GM23248 (cell line): Measurements from ENCODE around the gene NPM1. TPM values are rescaled to one million over a fixed set of nuclear protein-coding genes. Genes with fewer than 3 reads are reported as not detected.
A peak's percentile ranks its signal among the peaks of the same experiment; 100 is the strongest.
"Not testable (repeated sequence)": the region's sequence is repeated elsewhere in the genome, so short reads cannot be mapped to it uniquely, and the experiment has no call there.

Source experiments
- DNase-seq: peaks from one replicate; pipeline ENCODE4 v3.0.0-alpha.2; 2015
- H2AFZ ChIP-seq: fragments of 200-600 bp; sonication (generic); 2 replicates; pipeline ENCODE4 v1.6.1; 2016; ENCODE audit warnings: antibody characterized with exemption
- H3F3A ChIP-seq: fragments of 200-600 bp; sonication (generic); 2 replicates; pipeline ENCODE4 v1.6.1; 2016; ENCODE audit warnings: mild to moderate bottlenecking, antibody characterized with exemption, mixed run types; ENCODE audit not compliant: insufficient read depth
- H3K27ac ChIP-seq: fragments of 200-600 bp; sonication (generic); 2 replicates; pipeline ENCODE4 v1.5.1; 2016; ENCODE audit warnings: mild to moderate bottlenecking
- H3K27me3 ChIP-seq: fragments of 200-600 bp; sonication (generic); replicated peaks from 2 replicates; pipeline ENCODE4 v1.6.1; 2016; ENCODE audit warnings: mild to moderate bottlenecking; ENCODE audit not compliant: insufficient read depth
- H3K36me3 ChIP-seq: fragments of 200-600 bp; sonication (generic); 2 replicates; pipeline ENCODE4 v1.6.1; 2016; ENCODE audit warnings: low read depth, mild to moderate bottlenecking
- H3K4me1 ChIP-seq: fragments of 200-600 bp; sonication (generic); 2 replicates; pipeline ENCODE4 v1.6.1; 2016; ENCODE audit warnings: mild to moderate bottlenecking; ENCODE audit not compliant: insufficient read depth
- H3K4me2 ChIP-seq: fragments of 200-600 bp; sonication (generic); one replicate; pipeline ENCODE4 v1.6.1; 2016; ENCODE audit warnings: mild to moderate bottlenecking; ENCODE audit not compliant: unreplicated experiment
- H3K4me3 ChIP-seq: fragments of 200-600 bp; sonication (generic); 2 replicates; pipeline ENCODE4 v1.5.1; 2016; ENCODE audit warnings: mild to moderate bottlenecking
- H3K79me2 ChIP-seq: fragments of 200-600 bp; sonication (generic); 2 replicates; pipeline ENCODE4 v1.6.1; 2016; ENCODE audit warnings: mild to moderate bottlenecking; ENCODE audit not compliant: insufficient read depth
- H3K9ac ChIP-seq: fragments of 200-600 bp; sonication (generic); 2 replicates; pipeline ENCODE4 v1.6.1; 2016; ENCODE audit warnings: mild to moderate bottlenecking
- H3K9me2 ChIP-seq: fragments of 200-600 bp; sonication (generic); 2 replicates; pipeline ENCODE4 v1.6.1; 2016; ENCODE audit warnings: mixed run types, mild to moderate bottlenecking, moderate library complexity; ENCODE audit not compliant: insufficient read depth
- H3K9me3 ChIP-seq: fragments of 200-600 bp; sonication (generic); one replicate; pipeline ENCODE4 v1.6.1; 2017; ENCODE audit warnings: low read depth
- H4K20me1 ChIP-seq: fragments of 200-600 bp; sonication (generic); 2 replicates; pipeline ENCODE4 v1.6.0; 2016; ENCODE audit not compliant: insufficient read depth
- EZH2 ChIP-seq: fragments of 200-600 bp; sonication (generic); IDR thresholded peaks from 2 replicates; pipeline ENCODE4 v1.6.1; 2018; ENCODE audit warnings: antibody characterized with exemption, mild to moderate bottlenecking; ENCODE audit not compliant: insufficient read depth, poor library complexity, severe bottlenecking
- EZH2phosphoT487 ChIP-seq: fragments of 200-600 bp; sonication (generic); IDR thresholded peaks from 2 replicates; pipeline ENCODE4 v1.6.1; 2018; ENCODE audit warnings: antibody characterized with exemption, moderate library complexity, mild to moderate bottlenecking, low read depth; ENCODE audit not compliant: insufficient read depth
- WGBS, 2 experiments: methylation state at CpG; one replicate each; pipeline ENCODE4 v1.1.6; 2015 to 2017; ENCODE audit warnings: low lambda C conversion rate in 2 of 2, low coverage in 1 of 2; ENCODE audit errors: missing lambda C conversion rate in 2 of 2; 5-methylcytosine and 5-hydroxymethylcytosine counted together
- in situ Hi-C: fragments of 300-500 bp; cut with MboI; formaldehyde crosslinking; loops from 2 replicates; pipeline ENCODE4 v1.15.0; 2020
- polyA plus RNA-seq: library from polyadenylated mRNA; unstranded; fragments of >200 nt; fragmentation: Nextera tagmentation; extraction: Ambion mirVana; gene quantifications from 2 replicates; pipeline ENCODE4 v1.2.1, GENCODE V29; 2016
- total RNA-seq: library from RNA; depleted of rRNA; stranded (reverse); fragments of >200 nt; shearing (Covaris generic); gene quantifications from 2 replicates; pipeline ENCODE4 v1.2.3, GENCODE V29; 2014

The NPM1 gene
- total and polyA plus RNA-seq, 2 experiments from 2014 or later, result 584 to 757 TPM

DNA sequence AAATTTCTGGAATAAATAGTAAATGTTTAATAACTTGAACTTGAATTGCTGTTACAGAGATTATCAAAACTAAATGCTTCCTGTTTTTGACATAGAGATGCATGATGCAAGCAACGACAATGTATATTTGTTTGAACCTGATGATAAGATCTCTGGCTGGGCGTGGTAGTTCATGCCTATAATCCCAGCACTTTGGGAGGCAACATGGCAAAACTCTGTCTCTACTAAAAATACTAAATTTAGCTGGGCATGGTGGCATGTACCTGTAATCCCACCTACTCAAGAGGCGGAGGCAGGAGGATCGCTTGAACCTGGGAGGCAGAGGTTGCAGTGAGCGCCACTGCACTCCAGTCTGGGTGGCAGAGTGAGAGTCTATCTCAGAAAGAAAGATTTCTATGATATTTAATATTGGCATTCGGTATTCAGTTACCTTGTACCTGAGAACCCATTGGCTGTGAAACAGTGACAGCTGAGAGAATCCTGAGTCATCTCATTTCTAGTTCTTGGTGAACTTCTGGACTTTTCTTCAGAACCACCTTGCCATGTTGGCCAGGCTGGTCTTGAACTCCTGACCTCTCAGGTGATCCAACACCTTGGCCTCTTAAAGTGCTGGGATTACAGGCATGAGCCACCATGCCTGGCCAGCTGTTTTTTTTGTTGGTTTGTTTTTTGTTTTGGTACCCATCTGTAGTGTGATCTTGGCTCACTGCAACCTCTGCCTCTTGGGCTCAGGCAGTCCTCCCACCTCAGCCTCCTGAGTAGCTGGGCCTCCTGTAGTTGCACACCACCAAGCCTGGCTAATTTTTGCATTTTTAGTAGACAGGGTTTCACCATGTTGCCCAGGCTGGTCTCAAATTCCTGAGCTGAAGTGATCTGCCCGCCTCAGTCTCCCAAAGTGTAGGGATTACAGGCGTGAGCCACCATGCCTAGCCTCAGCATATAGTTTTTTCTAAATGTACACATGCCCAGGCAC, 21.8 kb downstream of the NPM1 start:
- in situ Hi-C loops, result loop anchor here (10.0 to 25.0 kb wide), 3 partner anchors 428 to 628 kb away; no protein-coding TSS in a partner anchor
- WGBS, 2 experiments, result 90 to 91% methylated on average over 8 of the region's 8 CpGs

DNA sequence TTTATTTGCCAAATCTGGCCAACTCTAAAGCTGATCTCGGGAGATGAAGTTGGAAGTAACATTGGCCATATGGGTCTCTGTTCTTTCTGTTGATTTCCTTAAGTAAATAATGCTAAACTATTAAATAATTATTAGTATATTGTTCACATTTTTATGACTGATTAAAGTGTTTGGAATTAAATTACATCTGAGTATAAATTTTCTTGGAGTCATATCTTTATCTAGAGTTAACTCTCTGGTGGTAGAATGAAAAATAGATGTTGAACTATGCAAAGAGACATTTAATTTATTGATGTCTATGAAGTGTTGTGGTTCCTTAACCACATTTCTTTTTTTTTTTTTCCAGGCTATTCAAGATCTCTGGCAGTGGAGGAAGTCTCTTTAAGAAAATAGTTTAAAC, 22.5 kb downstream of the NPM1 start:
- Histone ChIP-seq H3K4me1 (peaks cover 31% of the 10 kb centered on the region), H3K9ac (peak overlapping the region; percentile 14; the same call in 1 of the 2 replicates), H3K9me3 (no peaks in the 10 kb centered on the region), H3K79me2 (peaks cover 77% of the 10 kb centered on the region), H3K4me2 (peak overlapping the region; percentile 51), H2AFZ (no peak overlapping the region), H3F3A (peaks cover 96% of the 10 kb centered on the region), H3K36me3 (peaks cover 85% of the 10 kb centered on the region), H3K27me3 (no peaks in the 10 kb centered on the region), H3K27ac (no peak overlapping the region), H4K20me1 (peaks cover 57% of the 10 kb centered on the region; the same call in 1 of the 2 replicates), H3K9me2 (no peaks in the 10 kb centered on the region), H3K4me3 (no peak overlapping the region)
- 0 to 3% methylated on average over 1 of the region's 1 CpG for WGBS, 2 experiments
- no peak for DNase-seq
- in situ Hi-C loops, result loop anchor here (10.0 to 25.0 kb wide), 3 partner anchors 427 to 627 kb away; no protein-coding TSS in a partner anchor
- TF ChIP-seq EZH2 (no peak), EZH2phosphoT487 (no peak)

More for the DNA sequence above, 21.8 kb downstream of the NPM1 start:
- Histone ChIP-seq H3K79me2 (peaks cover 83% of the 10 kb centered on the region), H3K4me3 (no peak overlapping the region), H2AFZ (no peak overlapping the region), H3K9me3 (no peaks in the 10 kb centered on the region), H3F3A (peaks cover 93% of the 10 kb centered on the region), H3K36me3 (peaks cover 88% of the 10 kb centered on the region), H3K4me1 (peaks cover 31% of the 10 kb centered on the region), H3K4me2 (peak overlapping the region; percentile 51), H3K9me2 (no peaks in the 10 kb centered on the region), H3K9ac (no peak overlapping the region), H3K27me3 (no peaks in the 10 kb centered on the region), H3K27ac (no peak overlapping the region), H4K20me1 (peaks cover 61% of the 10 kb centered on the region; the same call in 1 of the 2 replicates)
- no peak for DNase-seq
- no peak for TF ChIP-seq EZH2
- no peak for TF ChIP-seq EZH2phosphoT487

- Histone ChIP-seq H3K27ac (no peak overlapping the region), H3K79me2 (peaks cover 57% of the 10 kb centered on the region), H3K4me3 (no peak overlapping the region), H3K4me1 (peaks cover 18% of the 10 kb centered on the region), H3K27me3 (no peaks in the 10 kb centered on the region), H4K20me1 (peaks cover 38% of the 10 kb centered on the region; the same call in 1 of the 2 replicates), H3K4me2 (no peak overlapping the region), H3F3A (peaks cover 96% of the 10 kb centered on the region), H3K36me3 (peaks cover 65% of the 10 kb centered on the region), H3K9me3 (no peaks in the 10 kb centered on the region), H3K9me2 (no peaks in the 10 kb centered on the region), H2AFZ (no peak overlapping the region), H3K9ac (no peak overlapping the region)
- in situ Hi-C loops, result loop anchor here (10.0 to 25.0 kb wide), 3 partner anchors 425 to 625 kb away; no protein-coding TSS in a partner anchor
- DNase-seq, result no peak
- TF ChIP-seq EZH2, result no peak
- TF ChIP-seq EZH2phosphoT487, result no peak
- 91 to 95% methylated on average over 5 of the region's 5 CpGs for WGBS, 2 experiments
Observed at GRCh38 chr5:171412186-171412585, 24.5 kb downstream of the NPM1 start.

DNA sequence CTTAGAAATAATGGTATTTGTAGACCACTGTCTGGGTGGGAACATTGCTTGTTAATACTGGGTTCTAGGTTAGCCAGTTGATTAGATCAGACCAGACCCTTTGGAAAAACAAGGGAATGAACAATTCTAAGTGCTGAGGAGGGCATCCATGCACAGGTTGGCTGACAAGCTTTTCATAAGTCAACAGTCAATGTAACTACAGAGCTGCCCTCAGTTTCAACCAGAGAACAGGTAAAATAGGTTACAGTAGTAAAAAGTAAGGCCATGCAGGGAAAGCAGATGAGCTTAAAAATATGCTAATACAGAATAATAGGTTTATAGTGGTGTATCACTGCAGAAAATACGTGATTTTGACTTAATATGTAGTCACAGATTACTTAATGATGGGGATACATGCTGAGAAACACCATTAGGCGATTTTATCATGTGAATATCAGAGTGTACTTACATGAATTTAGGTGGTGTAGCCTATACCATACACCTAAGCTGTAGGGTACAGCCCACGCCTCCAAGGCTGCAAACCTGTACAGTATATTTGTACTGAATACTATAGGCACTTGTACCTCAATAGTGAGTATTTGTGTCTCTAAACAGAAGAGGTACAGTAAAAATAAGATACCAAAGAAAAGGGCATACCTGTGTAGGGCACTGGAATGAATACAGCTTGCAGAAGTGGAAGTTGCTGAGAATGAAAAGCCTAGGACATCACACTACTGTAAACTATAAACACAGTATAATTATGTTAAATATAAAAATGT, 25.7 kb downstream of the NPM1 start:
- Histone ChIP-seq H3K4me3 (no peak overlapping the region), H3K4me2 (no peak overlapping the region), H3K27ac (no peak overlapping the region), H4K20me1 (peaks cover 29% of the 10 kb centered on the region; the same call in 1 of the 2 replicates), H3K9me3 (no peaks in the 10 kb centered on the region), H3K36me3 (peaks cover 53% of the 10 kb centered on the region), H3K4me1 (peaks cover 14% of the 10 kb centered on the region), H3K9me2 (no peaks in the 10 kb centered on the region), H3K79me2 (peaks cover 45% of the 10 kb centered on the region), H3K27me3 (no peaks in the 10 kb centered on the region), H3K9ac (no peak overlapping the region), H3F3A (peaks cover 96% of the 10 kb centered on the region), H2AFZ (no peak overlapping the region)
- in situ Hi-C loops, result loop anchor here (10.0 to 25.0 kb wide), 3 partner anchors 424 to 624 kb away; no protein-coding TSS in a partner anchor
- TF ChIP-seq EZH2phosphoT487, result no peak
- TF ChIP-seq EZH2, result no peak
- WGBS, 2 experiments, result 90 to 92% methylated on average over 3 of the region's 3 CpGs
- no peak for DNase-seq

GRCh38 chr5:171413993-171414392, 26.3 kb downstream of the NPM1 start:
- H3K9me2 ChIP-seq, DNase-seq, H3K9ac ChIP-seq, H3K27me3 ChIP-seq, H3K4me3 ChIP-seq, H2AFZ ChIP-seq, H3K27ac ChIP-seq, H3K4me2 ChIP-seq, H3K9me3 ChIP-seq: not testable (repeated sequence)
- peaks cover 23% of the 10 kb centered on the region; the same call in 1 of the 2 replicates for H4K20me1 ChIP-seq
- peaks cover 19% of the 10 kb centered on the region for H3K4me1 ChIP-seq
- peaks cover 91% of the 10 kb centered on the region for H3F3A ChIP-seq
- WGBS, 2 experiments, result 87 to 88% methylated on average over 5 of the region's 5 CpGs
- in situ Hi-C loops, result loop anchor here (10.0 to 25.0 kb wide), 3 partner anchors 423 to 623 kb away; no protein-coding TSS in a partner anchor
- H3K36me3 ChIP-seq, result peaks cover 47% of the 10 kb centered on the region
- H3K79me2 ChIP-seq, result peaks cover 39% of the 10 kb centered on the region
